Hematopoietic multipotent progenitor cell treated with erythropoietin and hydrocortisone succinate and interleukin-3 and kit ligand, for 17 days (in vitro differentiated cells): Measurements from ENCODE around the gene STK32C.
A peak's percentile ranks its signal among the peaks of the same experiment; 100 is the strongest.

ENCODE experiments used
- DNase-seq: peaks from one replicate; pipeline ENCODE4 v3.0.0-alpha.2; 2015; ENCODE audit warnings: low spot score

Gene STK32C

DNA sequence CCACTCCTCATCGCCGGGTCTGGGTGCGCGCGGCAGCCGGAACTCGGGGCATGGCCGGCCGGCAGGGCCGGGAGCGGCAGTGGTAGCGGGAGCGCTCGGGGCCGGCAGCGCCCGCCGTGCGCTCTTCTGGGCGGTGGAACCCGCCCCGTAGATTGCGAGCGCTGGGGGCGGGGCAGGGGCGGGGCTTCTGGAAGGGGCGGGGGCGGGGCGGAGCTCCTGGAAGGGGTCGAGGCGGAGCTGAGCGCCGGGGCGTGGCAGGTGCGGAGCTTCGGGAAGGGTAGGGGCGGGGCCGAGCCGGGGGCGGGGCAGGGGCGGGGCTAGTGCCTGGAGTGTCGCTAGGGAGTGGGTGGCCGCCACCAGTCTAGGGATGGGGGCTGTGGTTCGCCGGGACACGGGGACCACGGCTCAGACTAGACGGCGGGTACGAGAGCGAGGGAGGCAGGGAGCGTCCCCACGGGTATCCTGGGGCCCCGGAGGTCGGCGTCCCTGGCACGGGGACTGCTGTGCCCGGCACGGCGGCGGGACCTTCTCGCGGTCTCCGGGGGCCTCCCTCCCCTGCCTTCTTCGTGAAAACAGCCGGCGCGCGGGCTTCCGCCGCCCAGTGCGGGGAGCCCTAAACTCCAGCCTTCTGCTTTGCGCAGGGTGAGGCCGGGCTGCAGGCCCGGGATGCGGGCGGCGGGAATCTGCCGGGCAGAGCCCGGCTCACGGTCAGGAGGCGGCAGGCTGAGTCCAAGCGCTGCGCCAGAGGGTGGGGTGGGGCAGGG lies at the start of gene STK32C:
Gene STK32C, minus strand, starts transcription at position 128 of the 764 bp plus-strand sequence. Its CDS starts 117 bp downstream, at position 11.
- DNase-seq, result peak; percentile 87

DNA sequence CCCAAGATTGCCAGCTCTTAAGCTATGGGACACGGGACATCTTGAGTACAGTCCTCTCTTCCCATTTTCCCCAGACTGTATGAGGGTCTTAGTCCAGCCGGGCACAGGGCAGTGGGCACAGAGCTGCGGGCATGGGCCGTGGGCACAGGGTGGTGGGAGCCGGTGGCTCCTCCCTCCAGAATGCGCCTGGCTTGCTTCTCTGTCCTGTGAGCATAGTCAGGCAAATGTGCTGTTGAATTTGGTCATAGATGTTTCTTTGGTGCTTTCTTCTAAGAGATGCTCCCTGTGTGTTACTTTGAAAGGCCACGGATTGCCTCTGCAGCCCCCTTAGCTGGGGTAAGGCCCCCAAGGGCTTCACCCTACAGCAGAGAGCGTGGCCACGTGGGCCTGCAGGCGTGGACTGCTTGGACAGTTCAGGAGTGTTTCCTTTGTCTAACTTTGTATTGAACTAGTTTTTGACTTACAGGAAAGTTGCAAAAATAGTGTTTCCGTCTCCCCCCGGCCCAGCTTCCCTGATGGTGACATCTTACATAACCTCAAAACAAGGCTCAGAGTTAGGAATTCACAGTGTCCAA lies 49.0 kb upstream of the STK32C start:
- DNase-seq, result no peak

DNA sequence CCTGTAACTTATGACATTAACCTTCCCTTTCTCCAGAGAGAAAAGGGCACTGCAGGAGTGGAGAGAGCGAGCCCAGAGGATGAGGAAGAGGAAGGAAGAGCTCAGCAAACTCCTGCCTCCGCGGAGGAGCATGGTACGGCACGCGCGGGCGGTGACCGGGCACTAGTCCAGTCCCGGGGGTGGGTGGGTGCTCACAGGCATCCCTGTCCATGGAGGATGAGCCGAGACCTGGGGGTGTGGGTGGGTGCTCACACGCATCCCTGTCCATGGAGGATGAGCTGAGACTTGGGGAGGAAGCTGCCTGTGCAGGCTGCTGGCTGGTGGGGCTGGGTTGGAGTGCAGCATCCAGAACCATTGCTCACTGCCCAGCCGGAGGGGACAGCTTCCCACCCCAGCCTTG lies 48.0 kb upstream of the STK32C start:
- no peak for DNase-seq

DNA sequence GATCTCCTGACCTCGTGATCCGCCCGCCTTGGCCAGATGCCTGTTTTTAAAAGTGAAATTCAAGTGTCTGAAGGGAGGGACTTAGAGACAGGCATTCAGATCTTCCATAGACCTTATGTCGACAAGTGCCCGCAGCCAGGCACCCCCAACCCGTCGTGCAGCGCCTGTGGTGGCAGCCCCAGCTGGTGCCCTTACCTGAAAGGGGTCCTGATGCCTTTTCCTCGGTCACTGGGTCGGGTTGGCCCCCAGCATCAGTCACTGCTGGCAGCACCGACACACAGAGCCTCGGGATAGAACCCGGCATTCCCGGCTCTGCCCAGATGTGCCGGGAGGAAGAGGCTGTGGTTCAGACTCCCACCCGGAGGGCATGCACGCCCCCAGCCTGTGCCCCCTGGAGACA lies 47.5 kb upstream of the STK32C start:
- DNase-seq, result no peak

DNA sequence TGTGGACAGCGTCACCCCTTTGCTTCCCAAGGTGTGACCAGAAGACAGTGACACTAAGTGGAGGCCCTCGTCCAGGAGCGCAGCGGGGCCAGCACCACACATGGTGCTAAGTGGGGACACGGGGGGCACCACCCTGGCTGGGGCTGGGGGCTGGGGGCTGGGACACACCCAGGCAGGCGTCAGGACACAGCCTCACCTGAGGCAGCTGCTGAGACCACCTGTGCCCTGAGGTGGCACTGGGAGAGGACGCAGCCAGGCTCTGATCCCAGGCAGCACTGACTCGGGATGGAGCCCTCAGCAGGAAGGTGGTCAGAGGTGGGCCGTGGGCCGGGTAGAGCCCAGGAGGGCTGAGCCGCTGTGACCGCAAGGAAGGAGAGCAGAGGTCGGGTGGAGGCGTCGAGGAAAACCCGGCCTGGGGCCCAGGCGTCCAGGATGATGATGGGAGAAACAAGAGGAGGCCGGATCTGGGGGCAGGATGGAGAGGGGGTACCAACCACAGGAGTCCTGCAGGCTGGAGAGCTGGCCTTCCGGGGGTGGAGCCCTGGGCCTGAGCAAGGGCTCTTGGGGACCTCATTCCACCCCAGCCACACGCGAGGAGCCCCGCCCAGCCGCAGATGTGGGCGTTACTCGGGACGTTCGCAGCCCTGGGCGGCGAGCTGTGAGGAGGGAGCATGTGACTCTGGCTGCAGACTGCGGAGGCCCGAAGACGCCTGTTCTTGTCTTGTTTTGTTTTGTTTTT lies 46.8 kb upstream of the STK32C start:
- no peak for DNase-seq

- no peak for DNase-seq
Measured at GRCh38 chr10:132353456-132354355, 46.0 kb upstream of the STK32C start.

GRCh38 chr10:132352462-132353308 lies 44.9 kb upstream of the STK32C start:
- DNase-seq, result peak; percentile 56

- no peak for DNase-seq
Measured at GRCh38 chr10:132351611-132352010, 43.9 kb upstream of the STK32C start.

GRCh38 chr10:132350946-132351345 lies 43.2 kb upstream of the STK32C start:
- no peak for DNase-seq

GRCh38 chr10:132350391-132350790 lies 42.6 kb upstream of the STK32C start:
- DNase-seq, result no peak

DNA sequence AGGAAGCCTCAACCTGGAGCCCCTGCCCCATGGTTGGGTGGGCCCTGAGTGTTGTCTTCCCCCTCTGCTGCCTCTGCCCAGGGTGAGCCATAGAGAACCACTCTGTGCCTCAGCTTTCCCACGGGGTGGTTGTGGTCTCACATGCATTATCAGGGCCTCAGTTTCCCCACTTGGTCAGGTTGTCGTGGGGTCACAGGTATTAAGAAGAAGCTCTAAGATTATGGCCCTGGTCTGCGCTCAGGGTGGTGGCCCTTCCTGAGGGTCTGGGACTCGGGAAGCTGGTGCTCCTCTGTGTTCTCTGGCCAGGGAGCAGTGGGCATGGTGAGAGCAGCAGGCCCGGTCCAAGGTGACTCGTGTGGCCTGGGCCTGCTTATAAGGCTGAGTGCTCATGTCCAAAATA lies 42.0 kb upstream of the STK32C start:
- no peak for DNase-seq

DNA sequence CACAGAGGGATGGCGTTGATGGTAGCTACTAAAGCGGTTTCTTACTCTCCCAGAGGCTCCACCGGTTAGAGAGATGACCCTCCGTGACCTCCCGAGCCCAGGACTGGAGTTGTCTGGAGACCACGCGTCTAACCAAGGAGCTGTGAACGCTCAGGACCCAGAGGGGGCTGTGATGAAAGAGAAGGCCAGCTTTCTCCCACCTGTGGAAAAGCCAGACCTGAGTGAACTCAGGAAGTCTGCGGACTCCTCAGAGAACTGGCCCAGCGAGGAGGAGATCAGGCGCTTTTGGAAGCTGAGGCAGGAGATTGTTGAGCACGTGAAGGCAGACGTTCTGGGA lies 40.1 kb upstream of the STK32C start:
- no peak for DNase-seq

DNA sequence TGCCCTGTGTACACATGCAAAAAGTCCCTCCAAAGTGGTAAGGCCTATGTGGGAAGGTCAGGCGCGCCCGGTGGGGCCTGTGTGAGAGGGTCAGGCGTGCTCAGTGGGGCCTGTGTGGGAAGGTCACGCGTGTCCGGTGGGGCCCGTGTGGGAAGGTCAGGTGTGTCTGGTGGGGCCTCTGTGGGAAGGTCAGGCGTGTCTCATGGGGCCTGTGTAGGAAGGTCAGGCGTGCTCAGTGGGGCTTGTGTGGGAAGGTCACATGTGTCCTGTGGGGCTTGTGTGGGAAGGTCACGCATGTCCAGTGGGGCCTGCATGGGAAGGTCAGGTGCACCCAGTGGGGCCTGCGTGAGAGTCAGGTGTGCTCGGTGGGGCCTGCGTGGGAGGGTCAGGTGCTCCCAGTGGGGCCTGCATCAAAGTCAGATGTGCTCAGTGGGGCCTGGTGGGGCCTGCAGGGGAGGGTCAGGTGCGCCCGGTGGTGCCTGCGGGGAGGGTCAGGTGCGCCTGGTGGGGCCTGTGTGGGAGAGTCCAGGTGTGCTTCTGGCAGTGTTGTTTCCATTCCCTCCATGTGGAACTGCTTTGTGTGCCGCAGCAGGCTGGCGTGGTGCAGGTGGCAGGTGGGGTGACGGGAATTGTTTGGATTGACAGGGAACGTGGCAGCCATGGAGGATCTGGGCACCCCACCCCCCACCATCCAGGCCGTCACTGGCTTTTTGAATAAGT lies 39.6 kb upstream of the STK32C start:
- DNase-seq, result no peak

DNA sequence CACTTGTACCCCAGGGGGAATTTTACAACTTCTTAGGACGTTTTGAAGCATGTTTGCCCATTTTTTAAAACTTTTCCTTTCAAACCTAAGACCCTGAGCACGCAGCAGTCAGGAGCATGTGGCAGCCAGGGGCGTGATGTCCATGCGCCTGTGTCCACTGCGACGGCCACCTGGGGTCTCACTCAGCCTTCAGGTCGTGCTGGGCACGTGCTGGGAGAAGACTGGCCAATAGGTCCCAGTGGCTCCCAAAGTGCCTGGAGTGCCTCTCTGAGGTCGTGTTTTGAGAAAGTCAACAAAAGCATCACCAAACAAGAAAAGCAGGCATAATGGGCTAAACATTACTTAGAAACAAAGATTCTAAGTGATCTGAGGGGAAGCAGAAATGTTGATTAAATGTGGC lies 39.1 kb upstream of the STK32C start:
- DNase-seq, result no peak

GRCh38 chr10:132345345-132345744 lies 37.6 kb upstream of the STK32C start:
- DNase-seq, result no peak

- DNase-seq, result no peak
Measured at GRCh38 chr10:132344386-132344785, 36.6 kb upstream of the STK32C start.

DNA sequence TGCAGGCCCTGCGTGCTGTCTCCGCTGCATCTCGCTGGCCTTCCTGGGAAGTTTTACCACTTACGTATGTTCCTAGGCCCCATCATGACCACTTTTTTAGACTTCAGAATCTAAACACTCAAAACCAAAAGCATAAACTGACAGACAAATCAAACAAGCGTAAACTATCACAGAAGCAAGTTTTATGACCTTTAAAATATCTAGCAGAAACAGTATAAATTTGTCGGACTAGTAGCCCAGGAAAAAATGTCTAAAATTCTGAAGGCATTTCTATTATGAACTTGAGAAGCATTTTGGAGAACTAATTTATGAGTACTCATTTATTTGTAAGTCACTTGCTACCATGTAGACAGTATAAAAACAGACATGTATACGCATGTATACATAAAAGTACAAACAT lies 34.8 kb upstream of the STK32C start:
- DNase-seq, result no peak

- no peak for DNase-seq
Measured at GRCh38 chr10:132341781-132342180, 34.0 kb upstream of the STK32C start.

DNA sequence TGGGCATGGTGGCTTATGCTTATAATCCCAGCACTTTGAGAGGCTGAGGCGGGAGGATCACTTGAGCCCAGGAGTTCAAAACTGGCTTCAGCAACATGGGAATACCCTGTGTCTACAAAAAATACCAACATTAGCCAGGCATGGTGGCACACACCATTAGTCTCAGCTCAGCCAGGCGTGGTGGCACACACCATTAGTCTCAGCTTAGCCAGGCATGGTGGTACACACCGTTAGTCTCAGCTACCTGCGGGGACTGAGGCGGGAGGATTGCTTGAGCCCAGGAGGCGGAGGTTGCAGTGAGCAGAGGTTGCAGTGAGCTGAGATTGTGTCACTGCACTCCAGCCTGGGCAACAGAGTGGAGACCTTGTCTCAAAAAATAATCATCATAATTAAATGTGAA lies 33.3 kb upstream of the STK32C start:
- DNase-seq, result no peak

DNA sequence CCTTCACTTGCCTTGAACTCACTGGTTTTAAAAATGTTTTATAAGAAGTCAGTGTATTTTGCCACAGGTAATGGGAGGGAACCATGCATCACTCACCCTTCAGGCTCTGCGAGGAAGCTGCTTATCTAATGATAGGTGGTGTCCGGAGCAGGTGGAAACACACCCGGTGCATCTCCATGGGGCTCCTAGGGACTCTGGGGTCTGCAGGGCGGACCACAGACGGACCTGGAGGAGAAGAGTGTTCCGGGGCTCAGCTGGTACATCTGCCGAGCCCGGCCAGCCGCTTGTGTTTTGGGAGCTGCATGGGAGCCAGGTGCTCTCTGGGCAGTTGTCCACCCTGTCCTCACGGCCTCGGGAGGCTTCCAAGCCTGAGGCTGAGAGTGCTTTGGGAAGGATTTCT lies 31.5 kb upstream of the STK32C start:
- DNase-seq, result no peak

- DNase-seq, result no peak
Measured at GRCh38 chr10:132338876-132339275, 31.1 kb upstream of the STK32C start.
